CD4-positive, alpha-beta T cell treated with Interleukin-21 for 1 hour (primary cell): Measurements from ENCODE around the gene SYT2.
"Not testable (repeated sequence)": the region's sequence is repeated elsewhere in the genome, so short reads cannot be mapped to it uniquely, and the experiment has no call there.

Source experiments
- DNase-seq: peaks from one replicate; pipeline ENCODE4 v3.0.0-alpha.2; 2020

The SYT2 gene

DNA sequence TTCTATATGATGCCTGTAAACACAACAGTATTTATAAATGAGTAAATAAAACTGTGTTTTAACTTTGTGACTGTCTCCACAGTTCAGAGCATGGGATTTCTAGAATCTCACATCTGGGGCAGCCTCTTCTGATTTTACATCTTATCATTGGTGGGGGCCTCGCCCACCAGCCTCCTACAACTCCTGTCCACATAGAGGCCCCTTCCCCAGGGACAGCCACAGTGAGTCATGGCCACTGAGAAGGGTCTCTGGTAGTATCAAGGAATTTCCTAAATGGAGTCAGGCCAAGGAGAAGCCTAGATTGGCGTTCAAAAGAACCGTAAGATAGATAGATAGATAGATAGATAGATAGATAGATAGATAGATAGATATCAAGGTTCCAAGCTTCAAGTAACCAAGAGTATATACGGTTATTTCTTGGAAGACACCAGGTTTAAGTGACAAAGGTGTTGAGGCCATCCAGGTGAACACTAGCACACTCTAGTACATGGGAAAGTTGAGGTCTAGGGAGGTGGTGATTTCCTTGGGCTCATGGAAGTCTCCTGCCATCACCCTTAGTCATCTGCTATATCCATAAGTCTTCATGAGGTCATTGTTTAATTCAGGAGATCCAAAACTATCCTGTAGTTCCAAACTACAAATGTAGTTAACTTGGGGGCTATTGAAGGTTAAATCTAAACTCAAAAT is 121.6 kb downstream of the SYT2 start:
- DNase-seq: no peak

DNA sequence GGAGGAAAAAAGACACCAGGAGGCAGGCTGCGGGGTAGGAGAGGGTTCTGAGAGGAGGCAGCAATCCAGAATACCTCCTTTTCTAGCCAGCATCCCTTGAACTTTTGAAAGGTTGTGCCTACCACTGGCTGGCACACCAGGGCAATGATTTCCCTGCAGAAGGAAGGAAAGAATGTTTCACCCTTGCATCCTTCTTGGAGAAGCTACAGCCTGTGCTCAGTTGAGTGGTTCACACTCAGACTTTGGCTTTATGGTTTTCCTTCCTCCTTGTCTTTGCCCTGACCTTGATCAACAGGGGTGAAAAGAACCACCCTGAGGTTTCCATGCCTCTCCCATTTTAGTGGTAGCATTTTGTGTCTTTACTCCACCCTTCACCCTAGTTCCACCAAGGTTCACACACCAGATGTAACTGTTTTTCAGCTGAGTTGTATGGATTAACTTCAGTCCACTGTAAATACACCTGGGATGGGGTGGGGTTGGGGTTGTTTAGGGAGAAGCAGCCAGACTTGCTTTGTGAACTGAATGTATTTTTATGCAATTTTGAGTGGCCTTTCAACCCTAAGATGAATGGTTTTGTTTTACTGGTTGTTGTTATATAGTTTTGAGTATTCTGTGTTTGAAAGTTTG is 122.3 kb downstream of the SYT2 start:
- DNase-seq: no peak

DNA sequence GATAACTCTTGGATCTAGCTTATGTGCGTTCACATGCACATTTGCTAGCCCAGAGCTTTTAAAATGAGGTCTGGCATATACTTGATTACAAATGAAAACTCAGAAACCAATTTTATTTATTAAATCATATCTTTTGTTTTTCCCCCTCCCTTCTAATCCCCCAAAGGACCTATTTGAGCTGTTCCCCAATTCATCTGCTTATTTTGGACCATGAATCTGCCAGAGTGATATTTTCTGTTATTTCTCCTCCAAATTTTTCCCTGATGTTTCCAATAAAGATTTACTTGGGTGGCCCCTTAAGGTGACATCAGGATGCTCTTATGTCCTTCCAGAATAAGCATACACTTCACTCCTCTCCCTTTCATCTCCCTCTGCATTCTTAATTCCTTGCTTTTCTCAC is 123.4 kb downstream of the SYT2 start:
- no peak for DNase-seq

DNA sequence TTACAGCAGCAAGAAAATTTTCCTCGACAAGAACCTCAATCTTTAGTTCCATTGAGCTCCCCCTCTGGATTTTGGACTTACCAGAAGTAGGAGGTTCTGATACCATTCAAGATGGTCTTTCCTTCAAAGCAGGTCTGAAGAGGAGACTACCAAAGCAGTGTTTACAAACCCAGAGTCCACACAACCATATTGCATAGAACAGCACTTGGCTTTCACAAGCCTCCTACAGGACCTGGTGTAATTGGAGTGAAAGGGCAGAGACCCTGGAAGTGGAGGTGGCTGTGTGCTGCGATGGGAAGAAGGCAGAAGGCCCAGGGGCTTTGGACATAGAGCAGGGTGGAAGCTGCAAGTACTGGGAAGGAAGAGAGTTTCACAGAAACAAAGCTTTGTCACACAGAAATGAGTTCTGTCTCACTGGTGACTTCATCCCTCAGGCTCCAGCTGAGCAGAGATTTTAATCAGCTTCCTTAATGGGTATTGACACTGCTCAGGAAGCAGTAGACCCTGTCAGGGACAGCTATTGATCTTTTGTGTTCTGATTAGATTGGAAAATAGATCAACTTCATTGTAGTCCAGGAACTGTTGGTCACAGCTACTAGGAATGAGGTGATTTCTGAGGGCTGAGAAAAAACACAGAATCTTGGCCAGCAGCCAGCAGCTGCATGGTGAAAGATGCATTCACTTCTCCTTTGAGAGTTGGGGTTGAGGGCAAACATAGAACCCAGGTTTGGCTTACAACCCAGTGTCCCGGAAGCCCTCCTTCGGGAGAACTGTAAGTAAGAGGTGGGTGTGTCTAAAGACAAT is 124.0 kb downstream of the SYT2 start:
- DNase-seq: no peak

DNA sequence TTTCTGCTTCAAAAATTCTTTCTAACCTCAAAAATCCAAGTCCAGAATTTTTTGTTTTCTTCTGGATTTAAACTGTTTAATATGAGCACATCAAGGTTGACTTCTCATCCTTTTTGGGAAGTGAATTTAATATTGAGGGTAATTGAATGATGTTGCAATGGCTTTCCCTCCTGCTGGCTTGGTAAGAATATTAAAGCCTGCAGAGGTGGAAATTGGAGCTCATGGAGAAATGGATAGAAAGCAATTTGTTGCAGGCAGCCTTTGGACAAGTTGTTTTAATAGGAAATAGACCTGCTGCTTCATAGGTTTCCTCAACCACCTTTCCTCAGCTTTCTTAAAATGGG is 124.7 kb downstream of the SYT2 start:
- DNase-seq: no peak

DNA sequence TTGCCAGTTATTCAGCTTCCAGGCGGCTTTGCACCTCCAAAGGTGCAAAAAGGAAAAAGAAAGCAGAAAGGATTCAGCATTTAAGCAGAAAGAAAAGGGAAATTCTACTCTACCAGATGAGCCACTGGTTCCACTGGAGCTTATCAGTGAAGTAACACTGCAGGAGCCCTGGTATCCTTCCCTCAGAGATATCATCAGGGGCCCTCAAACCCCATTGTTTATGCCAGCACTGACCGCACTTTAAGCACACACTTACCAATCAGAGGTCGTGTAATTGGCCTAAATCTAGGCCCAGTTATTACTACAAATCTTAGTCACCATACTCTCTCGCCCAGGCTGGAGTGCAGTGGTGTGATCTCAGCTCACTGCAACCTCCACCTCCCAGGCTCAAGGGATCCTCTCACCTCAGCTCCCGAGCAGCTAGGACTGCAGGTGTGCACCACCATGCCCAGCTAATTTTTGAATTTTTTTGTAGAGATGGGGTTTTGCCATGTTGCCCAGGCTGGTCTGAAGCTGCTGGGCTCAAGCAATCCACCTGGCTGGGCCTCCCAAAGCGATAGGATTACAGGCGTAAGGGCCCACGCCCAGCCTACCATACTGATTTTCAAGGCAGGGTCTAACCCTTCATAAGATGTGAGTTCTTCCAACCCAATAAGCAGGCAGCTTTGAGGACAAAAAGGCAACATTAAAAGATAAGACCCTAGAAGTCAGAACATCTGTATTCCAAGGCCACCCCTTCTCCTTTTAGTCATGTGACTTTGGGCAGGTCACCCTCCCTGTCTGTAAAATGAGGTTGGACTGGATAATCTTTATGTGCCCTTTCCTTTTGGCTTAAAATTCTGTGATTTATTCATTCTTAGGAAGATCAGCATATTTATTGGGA is 125.3 kb downstream of the SYT2 start:
- no peak for DNase-seq

DNA sequence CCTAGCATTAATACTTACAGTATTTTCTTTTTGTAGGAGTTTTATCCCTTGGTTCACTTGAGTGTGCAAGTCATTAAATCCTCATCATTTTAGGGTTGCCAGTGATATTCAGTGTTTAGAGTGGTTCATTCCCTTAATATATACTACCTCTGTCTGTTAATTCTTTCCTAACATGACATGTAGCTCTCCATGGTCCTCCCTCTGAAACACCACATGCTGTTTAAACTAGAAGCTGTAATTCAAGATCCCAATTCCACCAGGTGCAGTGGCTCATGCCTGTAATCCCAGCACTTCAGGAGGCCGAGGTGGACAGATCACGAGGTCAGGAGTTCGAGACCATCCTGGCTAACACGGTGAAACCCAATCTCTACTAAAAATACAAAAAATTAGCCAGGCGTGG is 127.9 kb downstream of the SYT2 start:
- not testable (repeated sequence) for DNase-seq

DNA sequence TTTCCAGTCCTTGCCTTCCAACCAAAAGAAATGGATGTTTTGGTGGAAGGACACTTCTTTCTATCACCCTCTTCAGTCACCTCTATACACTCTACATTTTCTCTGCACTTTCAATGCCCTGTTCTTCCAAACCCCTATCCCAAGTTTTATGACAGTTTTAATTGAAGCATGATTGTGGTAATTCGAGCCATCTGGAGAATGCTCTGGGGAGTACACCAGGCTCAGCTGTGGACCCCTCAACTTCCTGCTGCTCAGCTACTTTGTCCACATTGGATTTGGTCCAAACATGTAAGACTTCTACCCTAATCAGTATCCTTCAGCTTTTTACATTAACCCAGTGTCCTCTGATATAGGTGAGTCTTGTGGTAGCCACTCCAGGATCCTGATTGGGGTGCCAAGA is 129.6 kb downstream of the SYT2 start:
- no peak for DNase-seq

DNA sequence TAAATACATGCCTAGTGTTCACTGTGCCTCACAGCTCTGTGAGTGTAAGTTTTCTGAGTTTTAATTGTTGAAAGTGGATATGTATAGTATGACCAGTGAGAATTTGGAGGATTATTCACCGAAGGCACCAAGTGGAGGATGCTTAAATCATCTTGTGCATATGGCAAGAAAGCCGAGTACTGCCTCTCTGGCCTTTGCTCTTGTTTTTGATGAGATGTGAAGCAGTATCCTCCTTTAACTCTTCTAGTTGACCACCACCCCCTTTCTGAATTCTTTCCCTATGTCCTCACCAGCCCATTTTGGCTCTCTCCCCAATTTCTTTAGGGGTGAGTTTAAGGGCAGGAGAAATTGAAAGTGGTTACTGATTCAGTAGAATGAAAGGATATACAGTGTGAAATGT is 130.4 kb downstream of the SYT2 start:
- no peak for DNase-seq

DNA sequence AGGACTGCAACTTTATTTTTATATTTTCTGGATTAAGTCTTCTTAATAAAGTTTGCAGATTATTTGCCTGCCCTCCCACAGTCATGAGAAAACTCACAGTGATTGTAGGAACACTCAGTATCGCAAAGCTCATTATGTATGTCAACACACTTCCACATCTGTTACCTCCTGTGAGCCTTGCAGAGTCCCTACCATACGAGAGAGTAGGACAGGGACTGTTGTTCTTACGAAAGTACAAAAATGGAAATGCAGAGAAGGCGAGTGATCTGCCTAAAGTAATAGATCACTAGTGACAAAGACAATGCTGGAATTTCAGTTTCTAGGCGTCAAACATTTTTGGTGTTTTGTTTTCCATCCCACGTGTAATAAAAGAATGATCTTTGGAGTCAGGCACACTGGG is 131.7 kb downstream of the SYT2 start:
- DNase-seq: no peak

DNA sequence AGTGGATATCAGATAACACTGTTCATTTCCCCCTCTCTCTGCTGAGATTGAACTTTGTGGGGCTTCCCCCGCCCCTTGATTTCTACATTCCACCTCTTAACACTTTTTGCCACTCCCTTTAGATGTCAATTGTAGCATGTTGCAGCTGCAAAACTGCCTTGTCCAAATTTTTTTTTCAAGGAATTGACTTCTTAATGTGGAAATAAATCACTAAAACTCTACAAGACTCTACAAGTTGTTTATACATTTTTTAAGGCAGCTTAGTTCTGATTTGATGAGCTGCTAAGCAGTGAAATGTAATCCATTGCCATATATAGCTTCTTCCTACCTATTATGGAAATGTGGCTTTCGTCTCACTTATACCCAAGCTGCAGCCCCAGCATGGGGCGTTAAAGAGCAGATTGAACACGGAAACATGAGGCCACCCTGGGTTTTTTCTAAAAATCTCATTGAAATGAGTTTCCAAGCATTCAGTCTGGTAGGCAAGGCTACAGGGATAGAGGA is 132.2 kb downstream of the SYT2 start:
- no peak for DNase-seq

DNA sequence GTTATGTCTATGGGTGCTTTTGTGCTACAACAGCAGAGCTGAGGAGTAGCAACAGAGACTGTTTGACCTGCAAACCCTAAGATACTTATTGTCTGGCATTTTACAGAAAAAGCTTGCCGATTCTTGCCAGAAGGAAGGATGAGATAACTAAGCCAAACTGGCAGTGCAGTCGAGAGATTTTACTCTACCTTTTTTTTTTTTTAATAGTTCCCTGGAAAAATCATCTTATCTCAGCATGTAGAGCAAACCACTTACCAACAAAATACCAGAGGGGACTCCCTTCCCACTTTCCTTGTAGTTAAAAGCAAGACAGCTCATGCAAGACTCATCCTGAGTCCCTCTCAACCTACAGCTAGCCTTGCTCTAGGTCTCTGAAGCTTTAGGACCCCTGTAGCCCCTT is 132.9 kb downstream of the SYT2 start:
- no peak for DNase-seq

DNA sequence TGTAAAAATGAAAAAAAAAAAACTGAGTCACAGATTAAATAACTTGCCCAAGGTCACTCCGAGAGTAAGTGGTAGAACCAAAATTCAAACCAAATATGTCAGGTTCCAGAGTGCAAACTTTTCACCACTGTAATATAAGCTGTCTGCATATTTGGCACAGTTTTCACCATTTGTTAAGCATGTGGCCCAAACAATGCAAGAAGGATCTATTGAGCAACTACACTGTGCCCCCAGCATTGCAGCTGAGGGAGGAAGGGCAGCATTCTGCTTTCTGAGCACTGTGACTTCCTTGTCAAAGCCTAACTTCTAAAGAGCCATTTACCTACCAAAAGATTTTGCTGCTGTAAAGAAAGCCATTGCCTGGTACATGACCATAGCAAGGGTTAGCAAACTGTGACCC is 133.4 kb downstream of the SYT2 start:
- DNase-seq: no peak

DNA sequence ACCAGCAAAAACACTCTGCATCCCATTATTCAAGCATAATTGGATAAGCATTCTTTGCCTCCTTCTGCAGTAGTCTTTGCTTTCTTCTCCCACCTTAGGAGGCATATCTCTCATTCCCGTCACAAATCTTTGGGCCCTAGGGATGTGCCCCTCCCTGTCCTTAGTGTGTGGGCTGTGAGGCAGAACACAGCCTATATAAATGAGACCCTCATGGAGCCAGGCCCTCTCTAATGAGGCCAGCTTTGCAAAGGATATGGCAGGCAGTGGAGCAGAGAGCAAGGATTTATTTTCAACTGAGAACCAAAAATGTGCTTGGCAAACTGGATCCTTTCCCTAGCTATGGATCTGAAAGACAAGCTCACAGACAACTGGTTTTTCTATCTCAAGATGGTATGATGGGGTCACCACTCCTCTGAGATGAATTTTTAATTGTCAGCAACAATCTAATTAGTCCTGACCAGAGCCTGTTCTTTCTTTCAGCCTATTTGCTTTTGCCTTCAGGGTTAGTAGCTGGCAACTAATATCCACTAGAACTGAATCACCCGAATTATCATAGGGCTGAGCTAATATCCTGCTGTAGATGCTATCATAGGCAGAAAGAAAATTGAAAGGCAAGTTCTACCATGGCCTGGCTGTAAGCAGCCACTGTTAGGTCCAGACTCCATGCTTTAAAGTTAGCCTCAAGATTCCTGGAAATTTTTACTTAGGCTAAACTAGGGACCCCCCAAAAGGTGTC is 134.2 kb downstream of the SYT2 start:
- no peak for DNase-seq

DNA sequence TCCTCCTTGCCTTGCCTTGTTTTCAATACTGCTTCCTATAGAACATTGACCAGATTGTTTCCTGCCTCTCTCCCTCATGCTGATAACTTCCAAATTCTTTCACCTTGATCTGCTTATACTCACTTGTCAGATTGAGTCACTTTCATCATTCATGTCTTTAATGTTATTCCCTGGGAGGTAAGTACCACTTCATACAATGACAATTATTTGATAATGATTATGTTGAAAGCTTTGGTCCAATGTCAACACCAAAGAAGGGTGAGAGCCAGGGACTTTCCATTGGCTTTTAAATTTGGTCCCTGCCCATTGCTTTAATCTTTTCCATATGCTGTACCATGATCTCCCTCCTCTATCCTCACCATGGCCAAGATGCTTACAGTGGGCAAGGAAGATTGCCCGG is 137.4 kb downstream of the SYT2 start:
- no peak for DNase-seq

DNA sequence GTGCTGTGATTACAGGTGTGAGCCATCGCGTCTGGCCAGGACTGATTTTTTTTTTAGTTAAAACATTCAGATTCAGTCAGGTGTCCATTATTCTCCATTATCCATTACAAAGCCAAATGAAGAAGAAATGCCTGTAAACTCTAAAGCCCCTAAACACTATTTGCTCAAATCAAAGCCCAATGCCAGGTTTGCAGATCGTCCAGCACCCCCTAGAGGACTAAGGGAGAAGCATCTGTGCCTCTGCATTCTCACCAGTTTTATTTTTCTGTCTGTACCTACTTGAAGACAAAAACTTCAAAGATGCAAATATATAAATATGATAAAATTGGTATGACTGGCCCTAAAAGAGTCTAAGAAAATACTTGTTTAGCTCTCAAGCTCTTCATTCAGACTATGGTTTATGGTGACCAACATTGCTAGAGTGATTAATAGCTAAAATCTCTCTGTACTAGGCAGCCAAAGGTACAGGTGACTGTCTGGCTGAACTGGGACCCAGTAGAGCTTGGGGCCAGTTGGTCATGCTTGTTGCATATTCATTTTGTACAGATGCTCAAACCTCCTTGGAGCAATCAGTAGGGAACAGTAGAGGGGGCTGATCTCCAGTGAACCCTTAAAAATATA is 138.4 kb downstream of the SYT2 start:
- DNase-seq: peak; percentile 35

DNA sequence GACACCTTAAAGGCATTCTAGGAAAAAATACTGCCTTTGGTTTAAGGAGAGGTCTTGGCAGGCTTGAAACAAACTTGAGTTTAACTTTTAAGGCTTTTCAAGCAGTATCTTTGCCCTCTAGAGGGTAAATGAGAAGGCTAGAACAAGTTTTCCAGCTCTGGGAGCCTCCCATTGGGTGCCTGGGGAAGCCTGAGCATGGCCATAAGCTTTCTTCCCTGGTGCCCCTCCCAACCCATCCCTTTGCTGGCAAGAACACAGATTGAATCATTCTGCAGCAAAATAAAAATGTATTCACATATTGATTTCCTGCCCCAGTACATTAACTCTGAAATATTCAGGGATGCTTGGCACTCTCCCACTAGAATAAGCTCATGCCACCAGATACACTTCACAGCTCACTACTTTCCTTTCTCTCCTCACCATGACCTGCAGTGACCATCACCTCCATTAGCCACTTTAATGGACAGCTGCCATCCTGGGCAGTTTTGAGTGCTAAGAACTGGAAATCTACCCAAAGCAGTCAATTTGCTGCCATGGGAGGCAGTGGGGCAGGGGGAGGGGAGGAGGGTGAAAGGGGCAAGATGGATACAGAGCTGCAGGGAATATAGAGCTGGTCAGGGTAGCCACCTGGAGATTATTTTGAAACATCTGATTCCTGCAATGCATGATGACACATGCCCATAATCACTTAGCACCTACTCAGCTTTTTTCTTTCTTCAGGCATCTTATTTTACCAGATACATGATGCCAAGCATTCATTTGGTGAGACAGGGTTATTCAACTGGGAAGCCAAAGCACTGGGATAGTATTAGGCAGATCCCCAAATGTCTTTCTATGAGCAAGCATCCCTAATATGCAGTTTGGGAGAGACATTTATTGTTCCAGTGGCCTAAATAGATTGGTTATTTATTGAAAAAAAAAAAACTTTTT is 140.6 kb downstream of the SYT2 start:
- DNase-seq: no peak

DNA sequence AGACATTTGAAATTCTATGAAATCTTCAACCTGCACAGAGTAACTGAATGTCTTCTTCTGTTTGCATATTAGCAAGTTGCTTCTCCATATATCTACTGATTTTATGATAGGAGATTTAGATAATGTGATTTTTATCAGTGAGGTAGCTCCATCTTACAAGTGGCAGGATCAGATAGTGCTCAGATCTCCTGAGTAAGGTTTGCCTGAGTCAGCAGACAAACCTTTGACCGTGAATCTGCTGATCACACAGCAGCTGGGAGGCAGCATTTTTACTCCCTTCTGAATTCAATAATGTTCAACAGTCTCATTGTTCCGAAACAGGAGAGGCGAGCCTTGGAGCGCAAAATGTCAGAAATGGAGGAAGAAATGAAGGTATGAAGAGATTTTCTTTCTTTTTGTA is 141.4 kb downstream of the SYT2 start:
- DNase-seq: no peak

DNA sequence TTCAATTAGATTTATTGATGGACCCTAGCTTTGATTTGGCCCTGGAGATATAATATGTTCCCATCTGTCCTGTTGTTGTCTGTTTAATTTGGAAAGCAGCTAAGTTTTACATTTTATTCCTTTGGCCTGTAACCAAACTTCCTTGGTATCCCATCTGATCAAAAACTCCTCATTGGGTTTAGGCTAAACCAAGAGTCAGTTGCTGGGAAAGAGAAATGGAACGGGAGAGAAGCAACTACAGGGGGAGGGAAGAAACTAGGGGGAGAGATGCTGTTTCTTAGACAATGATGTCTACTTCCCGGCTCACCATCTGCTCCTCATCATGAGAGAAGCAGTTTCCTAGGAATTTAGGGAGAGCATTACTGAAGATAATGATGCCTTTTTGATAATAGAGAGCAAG is 141.8 kb downstream of the SYT2 start:
- no peak for DNase-seq

DNA sequence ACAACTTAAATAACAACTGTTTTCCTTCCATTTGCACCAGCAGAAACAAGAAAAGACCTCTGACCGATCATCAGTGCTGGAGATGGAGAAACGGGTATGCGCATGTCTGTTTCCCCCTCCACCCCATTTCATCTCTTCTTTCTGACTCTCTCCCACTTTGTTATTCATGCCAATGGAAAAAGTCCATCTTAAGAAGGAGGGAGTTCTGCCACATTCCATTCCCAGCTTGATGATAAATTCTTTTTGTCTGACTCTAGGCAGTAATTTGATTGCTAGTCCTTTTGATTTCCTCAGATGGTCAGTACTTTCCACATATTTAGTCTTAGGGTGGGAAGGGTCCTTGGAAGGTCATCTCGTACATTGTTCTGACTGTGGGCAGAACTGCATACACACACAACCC is 142.5 kb downstream of the SYT2 start:
- DNase-seq: no peak
